Measurements from ENCODE around the gene RBPJ.
"Not testable (repeated sequence)": the region's sequence is repeated elsewhere in the genome, so short reads cannot be mapped to it uniquely, and the experiment has no call there.

Gene RBPJ

DNA sequence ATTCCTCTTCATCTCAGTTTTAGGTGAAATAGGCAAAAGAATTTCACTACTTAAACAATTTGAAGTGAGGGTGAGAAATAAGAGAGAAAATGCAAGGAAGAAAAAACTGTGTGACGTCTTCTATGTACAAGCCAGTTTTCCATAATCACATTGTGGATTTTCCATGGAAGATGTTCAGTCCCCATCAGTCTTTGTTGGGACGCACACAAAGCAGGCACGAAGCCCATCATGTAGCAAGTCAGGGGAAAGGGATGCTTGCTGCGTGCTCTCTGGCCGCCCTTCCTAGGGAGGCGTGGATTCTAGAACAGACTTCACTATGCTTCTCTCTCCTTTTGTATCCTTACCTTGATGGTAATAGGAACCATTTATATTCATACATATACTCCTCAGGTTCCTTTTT, 54.7 kb downstream of the RBPJ start:
- DNase-seq (ENCODE audit: low spot score) = no peak

DNA sequence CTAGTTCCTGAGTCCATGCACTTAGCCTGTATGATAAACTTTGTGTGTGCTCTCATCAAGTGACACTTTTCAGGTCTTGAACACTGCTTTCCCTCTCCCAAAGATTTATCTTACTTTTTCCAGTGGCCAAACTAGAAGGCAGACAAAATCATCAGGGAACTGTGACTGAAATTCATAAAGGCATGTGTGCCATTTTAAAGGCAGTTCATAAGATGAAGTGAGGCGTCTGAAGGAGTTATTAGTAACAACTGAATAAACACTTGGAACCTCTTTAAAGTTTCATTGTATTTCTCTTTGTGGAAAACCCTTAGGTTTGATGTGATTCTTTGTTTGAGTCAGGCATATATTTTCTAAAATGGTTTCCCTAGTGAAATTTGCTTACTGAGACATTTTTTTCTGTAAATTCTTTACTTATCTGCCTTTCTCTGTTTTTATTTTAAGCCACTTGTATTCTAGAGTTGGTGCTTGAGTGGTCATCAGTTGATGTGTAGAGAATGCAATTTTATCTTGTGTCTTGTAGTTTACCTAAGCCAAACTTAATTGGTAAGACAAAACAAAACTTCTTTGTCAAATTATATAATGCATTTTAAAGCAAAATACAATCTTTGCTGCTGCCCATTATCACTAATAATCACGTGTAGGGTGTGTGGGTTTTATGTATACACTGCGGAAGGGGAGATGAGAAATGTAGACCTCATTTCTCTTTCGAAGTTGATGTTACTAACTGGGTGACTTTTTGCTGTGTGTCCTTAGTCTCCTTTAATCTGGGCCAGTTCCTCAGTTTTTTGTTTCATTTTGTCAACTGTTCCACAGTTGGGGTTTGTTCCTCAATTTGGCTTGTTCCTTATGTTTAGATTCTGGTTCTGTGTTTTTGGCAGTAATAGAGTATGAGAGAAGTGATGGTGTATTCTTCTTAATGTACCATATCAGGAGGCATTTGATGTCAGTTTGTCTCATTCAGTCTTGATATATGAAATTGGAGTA, 56.8 kb downstream of the RBPJ start:
- DNase-seq (ENCODE audit: low spot score) = no peak

GRCh38 chr4:26379837-26380236, 59.0 kb downstream of the RBPJ start:
- DNase-seq (ENCODE audit: low spot score) = no peak

GRCh38 chr4:26380740-26381139, 59.9 kb downstream of the RBPJ start:
- DNase-seq (ENCODE audit: low spot score) = no peak

- DNase-seq (ENCODE audit: low spot score) = no peak
These were observed 63.7 kb downstream of the RBPJ start for GRCh38 chr4:26384380-26385057.

GRCh38 chr4:26385690-26386089, 64.9 kb downstream of the RBPJ start:
- no peak for DNase-seq (ENCODE audit: low spot score)

DNA sequence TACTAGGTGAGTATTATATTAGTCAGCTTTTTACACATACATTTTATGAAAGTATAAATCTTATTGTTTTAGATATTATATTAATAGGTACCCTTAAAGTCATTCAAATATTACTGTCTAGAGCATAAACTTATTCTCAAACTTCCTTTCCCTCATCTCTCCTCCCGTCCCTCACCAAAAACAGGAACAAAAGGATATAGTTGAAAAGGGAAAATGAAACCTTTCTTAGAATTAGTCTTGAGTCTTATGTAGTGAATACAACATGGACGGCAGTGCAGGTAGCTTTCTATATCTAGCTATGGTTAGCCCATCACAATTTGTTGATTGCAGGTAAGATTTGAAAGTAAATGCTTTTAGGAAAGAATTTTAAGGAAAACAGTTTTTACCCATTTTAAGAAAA, 65.6 kb downstream of the RBPJ start:
- no peak for DNase-seq (ENCODE audit: low spot score)

DNA sequence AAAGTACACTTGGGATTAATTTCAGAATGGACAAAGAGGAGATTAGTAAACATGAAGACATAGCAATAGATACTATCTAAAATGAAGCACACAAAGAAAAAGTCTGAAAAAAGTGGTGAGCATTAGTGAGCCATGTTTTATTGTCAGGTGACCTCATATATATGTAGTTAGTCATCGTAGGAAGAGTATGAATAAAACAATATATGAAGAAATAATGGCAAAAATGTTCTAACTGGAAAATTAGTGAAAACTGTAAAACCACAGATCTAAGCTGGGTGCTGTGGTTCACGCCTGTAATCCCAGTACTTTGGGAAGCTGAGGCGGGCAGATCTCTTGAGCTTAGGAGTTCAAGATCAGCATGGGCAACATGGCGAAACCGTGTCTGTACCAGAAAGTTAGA, 67.9 kb downstream of the RBPJ start:
- no peak for DNase-seq (ENCODE audit: low spot score)

- no peak for DNase-seq (ENCODE audit: low spot score)
These were observed 76.3 kb downstream of the RBPJ start for GRCh38 chr4:26397086-26397485.

DNA sequence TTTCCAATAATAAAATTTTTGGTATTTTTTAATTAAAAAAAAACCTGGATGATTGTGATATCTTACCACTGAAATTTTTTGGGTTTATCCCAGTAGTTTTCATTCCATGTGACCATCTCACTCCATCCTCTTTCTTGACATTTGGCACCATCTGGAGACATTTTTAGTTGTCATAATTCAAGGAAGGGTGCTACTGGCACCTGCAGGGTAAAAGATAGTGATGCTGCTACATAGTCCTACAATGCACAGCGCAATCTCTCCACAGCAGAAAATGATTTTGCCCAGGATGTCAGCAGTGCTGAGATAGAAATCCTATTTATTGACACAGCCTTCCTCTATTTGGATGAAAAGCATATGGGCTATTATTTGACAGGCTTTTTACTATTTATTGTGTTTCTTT, 79.3 kb downstream of the RBPJ start:
- DNase-seq (ENCODE audit: low spot score) = no peak

- DNase-seq (ENCODE audit: low spot score) = not testable (repeated sequence)
These were observed 81.2 kb downstream of the RBPJ start for GRCh38 chr4:26402017-26402416.

- no peak for DNase-seq (ENCODE audit: low spot score)
These were observed 81.6 kb downstream of the RBPJ start for GRCh38 chr4:26402458-26402857.

DNA sequence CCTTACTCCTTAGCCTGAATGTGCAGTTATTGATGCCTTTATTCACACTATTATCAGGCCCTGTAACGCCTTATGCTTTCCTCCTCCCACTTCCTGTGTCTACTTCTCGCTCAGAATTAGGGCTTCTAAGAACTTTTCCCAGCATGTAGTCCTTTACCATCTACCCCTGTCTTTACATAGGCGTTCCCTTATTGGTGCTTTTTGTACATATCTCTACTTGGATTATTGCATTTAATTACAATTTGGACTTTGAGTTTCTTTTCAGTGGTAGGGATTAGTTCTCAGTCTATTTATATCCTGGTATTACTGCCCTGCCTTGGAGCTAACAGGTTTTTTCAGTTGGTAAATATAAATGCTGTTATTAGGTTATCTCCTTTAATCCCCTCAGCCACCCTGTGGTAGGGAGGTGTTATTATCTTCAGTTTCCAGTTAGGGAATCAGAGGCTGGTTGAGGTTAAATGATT, 84.0 kb downstream of the RBPJ start:
- DNase-seq (ENCODE audit: low spot score) = no peak

- no peak for DNase-seq (ENCODE audit: low spot score)
These were observed 85.6 kb downstream of the RBPJ start for GRCh38 chr4:26406346-26406975.

DNA sequence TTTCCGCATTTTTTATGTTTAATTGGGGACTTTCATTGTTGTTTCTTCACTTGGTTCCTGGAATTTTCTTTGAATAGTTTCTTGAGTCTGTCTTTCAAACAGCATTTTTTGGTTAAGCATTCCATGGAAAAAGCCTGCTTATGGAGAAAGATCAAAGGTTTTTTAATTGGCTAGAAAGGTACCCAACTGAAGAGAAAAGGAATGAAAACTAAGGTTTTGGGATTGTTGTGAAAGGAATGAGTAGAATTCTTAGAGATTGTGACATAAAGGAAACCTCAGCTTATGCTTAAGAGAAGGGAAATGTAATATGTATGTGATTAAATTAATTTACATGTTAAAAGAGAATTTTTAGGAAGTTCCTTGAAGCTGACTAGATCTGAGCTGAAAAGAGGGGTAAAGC, 86.7 kb downstream of the RBPJ start:
- DNase-seq (ENCODE audit: low spot score) = no peak

DNA sequence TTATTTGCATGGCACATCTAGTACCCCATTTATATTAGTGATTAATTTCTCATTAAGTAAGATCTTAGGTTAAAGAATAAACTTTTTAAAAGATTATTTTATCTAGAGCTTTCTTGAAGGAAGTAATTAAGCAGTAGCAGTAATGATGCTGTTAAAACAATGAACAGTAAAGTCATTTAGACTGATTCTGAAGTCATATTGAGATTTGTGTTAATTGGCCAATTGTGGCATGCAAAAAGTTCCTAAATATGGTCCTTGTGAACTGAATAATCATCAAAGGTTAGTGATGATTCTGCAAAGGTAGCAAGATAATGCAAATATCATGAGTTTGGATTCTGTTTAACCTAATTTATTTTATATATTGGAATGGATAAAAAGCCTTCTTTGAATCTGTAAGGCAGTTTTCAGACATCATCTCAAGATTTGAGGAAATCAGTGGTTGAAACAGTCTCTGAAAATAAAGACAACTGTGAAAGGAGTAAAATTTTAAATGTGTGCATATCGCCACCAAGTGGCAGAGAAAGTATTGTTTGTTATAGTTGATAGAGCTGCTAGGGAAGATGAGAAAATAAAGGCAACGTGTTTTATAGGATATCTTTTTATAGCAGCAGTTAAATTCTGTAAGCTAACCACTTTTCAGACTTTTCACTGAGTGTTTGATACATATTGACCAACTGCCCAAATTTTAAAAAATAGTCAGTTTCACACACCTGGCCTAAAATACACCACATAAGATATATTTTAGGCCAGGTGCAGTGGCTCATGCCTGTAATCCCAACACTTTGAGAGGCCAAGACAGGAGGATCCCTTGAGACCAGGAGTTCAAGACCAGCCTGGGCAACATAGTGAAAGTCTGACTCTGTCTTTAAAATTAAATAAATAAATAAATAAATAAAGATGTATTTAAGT, 89.8 kb downstream of the RBPJ start:
- peak; percentile 50 for DNase-seq (ENCODE audit: low spot score)

- DNase-seq (ENCODE audit: low spot score) = no peak
These were observed 91.9 kb downstream of the RBPJ start for GRCh38 chr4:26412381-26413372.

- DNase-seq (ENCODE audit: low spot score) = no peak
These were observed 92.8 kb downstream of the RBPJ start for GRCh38 chr4:26413582-26413981.

- no peak for DNase-seq (ENCODE audit: low spot score)
These were observed 97.3 kb downstream of the RBPJ start for GRCh38 chr4:26418107-26418506.

DNA sequence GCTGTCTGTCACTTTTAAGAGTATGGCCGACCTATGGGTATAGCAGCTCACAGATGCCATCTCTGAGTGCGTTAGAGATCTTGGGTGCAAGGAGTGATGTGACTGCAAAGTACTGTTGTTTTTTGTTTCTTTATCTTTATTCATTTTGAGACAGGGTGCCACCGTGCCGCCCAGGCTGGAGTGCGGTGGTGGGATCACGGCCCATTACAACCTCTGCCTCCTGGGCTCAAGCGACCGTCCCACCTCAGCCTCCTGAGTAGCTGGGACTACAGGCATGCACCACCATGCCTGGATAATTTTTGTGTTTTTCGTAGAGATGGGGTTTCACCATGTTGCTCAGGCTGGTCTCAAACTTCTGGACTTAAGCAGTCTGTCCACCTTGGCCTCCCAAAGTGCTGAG, 98.0 kb downstream of the RBPJ start:
- DNase-seq (ENCODE audit: low spot score) = no peak
